ENCODE measurements around the gene PARVA. TPM values are rescaled to one million over a fixed set of nuclear protein-coding genes. Genes with fewer than 3 reads are reported as not detected.

PARVA gene
- polyA plus RNA-seq, 1 experiment, result 142 TPM

DNA sequence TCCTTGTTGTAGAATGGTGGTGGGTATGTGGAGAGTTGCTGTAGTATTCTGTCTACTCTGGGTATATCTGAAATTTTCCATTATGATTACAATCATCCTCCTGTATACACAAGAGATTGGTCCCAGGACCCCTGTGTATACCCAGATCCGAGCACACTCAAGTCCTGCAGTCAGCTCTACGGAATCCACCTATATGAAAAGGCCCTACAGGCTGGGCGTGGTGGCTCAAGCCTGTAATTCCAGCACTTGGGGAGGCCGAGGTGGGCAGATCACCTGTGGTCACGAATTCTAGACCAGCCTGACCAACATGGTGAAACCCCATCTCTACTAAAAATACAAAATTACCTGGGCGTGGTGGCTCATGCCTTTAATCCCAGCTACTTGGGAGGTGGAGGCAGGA lies 17.2 kb downstream of the PARVA start:
- no peak overlapping the region for H3K4me3 ChIP-seq (ENCODE audit: low read depth, low read length)
- H3K27me3 ChIP-seq (ENCODE audit: control insufficient read depth, insufficient read depth, low read length), result no peaks in the 10 kb centered on the region
- CTCF ChIA-PET, result no interaction called here
- POLR2A ChIA-PET, result no interaction called here
- TF ChIP-seq, protein P1, sequence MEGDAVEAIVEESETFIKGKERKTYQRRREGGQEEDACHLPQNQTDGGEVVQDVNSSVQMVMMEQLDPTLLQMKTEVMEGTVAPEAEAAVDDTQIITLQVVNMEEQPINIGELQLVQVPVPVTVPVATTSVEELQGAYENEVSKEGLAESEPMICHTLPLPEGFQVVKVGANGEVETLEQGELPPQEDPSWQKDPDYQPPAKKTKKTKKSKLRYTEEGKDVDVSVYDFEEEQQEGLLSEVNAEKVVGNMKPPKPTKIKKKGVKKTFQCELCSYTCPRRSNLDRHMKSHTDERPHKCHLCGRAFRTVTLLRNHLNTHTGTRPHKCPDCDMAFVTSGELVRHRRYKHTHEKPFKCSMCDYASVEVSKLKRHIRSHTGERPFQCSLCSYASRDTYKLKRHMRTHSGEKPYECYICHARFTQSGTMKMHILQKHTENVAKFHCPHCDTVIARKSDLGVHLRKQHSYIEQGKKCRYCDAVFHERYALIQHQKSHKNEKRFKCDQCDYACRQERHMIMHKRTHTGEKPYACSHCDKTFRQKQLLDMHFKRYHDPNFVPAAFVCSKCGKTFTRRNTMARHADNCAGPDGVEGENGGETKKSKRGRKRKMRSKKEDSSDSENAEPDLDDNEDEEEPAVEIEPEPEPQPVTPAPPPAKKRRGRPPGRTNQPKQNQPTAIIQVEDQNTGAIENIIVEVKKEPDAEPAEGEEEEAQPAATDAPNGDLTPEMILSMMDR (IDR thresholded peaks at IDR 0.05; ENCODE audit: low read depth, low read length), result no peak
- no peak for DNase-seq (ENCODE audit: low read depth, low spot score)
- no peaks in the 10 kb centered on the region; the same call in none of the 2 replicates for H3K9me3 ChIP-seq (ENCODE audit: control insufficient read depth, insufficient read depth, low read length)
- H3K27ac ChIP-seq (ENCODE audit: low read depth, low read length), result no peak overlapping the region

DNA sequence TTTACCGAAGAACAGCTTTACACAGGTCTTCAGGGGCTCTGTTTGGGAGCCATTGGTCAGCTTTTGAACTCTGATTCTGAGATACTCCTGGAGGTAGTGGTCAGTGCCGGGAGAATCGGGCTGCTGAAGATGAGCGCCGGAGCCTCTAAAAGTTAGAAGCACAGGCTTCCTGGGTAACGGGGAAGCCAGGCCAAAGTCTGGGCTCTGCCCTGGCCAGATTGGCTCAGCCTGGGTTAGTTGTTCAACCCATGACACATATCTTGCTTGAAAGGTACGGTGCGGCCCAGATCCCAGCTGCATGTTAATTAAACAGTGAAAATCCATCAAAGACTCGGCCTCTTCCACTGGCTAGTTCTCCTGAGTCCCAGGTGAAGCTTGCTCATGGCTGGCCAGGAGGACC lies 18.0 kb downstream of the PARVA start:
- TF ChIP-seq, protein P1 (IDR thresholded peaks at IDR 0.05; ENCODE audit: low read depth, low read length), result no peak
- H3K27ac ChIP-seq (ENCODE audit: low read depth, low read length), result no peak overlapping the region
- no peaks in the 10 kb centered on the region for H3K27me3 ChIP-seq (ENCODE audit: control insufficient read depth, insufficient read depth, low read length)
- H3K9me3 ChIP-seq (ENCODE audit: control insufficient read depth, insufficient read depth, low read length), result no peaks in the 10 kb centered on the region; the same call in none of the 2 replicates
- CTCF ChIA-PET, result no interaction called here
- DNase-seq (ENCODE audit: low read depth, low spot score), result no peak
- no peak overlapping the region for H3K4me3 ChIP-seq (ENCODE audit: low read depth, low read length)
- POLR2A ChIA-PET, result no interaction called here

DNA sequence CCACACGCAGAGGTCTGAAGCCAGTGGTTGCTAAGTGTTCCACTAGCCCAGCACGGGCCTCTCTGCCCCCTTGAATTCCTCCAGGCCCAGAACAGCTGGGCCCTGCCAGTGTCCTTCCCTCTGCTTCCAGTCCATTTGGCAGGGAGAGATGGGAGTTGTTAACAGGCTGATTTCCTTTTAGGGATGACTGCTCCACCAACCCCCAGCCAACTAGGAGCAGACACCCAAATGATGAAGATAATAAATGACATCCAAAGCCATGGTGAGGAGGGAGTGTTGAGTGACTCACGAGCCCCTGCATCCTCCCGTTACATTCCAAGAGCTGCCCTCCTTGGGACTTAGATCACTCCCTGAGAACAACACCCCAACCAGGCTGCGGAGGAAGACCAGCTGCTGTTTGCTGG lies 20.6 kb downstream of the PARVA start:
- POLR2A ChIA-PET, result interaction anchor here (0.5 to 3.1 kb wide), 10 partner anchors 14 to 421 kb away, joined by 3 to 24 read pairs (median 4); partner anchors contain the start of gene PARVA
- peak overlapping the region; percentile 87 for H3K27ac ChIP-seq (ENCODE audit: low read depth, low read length)
- H3K4me3 ChIP-seq (ENCODE audit: low read depth, low read length), result no peak overlapping the region
- no peaks in the 10 kb centered on the region; the same call in none of the 2 replicates for H3K9me3 ChIP-seq (ENCODE audit: control insufficient read depth, insufficient read depth, low read length)
- H3K27me3 ChIP-seq (ENCODE audit: control insufficient read depth, insufficient read depth, low read length), result no peaks in the 10 kb centered on the region
- DNase-seq (ENCODE audit: low read depth, low spot score), result peak; percentile 98
- TF ChIP-seq, protein P1 (IDR thresholded peaks at IDR 0.05; ENCODE audit: low read depth, low read length), result no peak
- CTCF ChIA-PET, result interaction anchor here (0.7 to 2.0 kb wide), 3 partner anchors 17 to 109 kb away, joined by 4 to 6 read pairs (median 5); no protein-coding TSS in a partner anchor

GRCh38 chr11:12399355-12399754 lies 22.0 kb downstream of the PARVA start:
- no peak for DNase-seq (ENCODE audit: low read depth, low spot score)

DNA sequence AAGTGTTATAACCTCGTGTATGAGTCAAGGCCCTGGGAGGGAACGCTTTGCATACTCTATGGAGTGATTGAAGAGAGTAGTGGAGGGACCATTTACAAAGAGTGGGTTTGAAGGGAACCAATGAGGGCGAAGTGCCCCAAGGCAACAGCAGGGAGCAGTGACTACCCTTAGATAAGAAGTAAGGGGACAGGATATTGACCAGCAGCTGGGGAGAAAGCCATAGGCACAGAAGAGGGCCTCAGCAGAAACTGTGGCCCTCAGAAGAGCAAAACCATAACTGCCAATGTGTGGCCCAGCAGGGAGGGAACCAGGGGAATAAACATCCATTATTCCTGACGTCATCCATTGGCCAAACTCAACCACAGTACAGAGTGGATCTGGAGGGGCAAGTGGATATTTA lies 24.7 kb downstream of the PARVA start:
- no peak overlapping the region for H3K27ac ChIP-seq (ENCODE audit: low read depth, low read length)
- POLR2A ChIA-PET, result no interaction called here
- no peaks in the 10 kb centered on the region for H3K27me3 ChIP-seq (ENCODE audit: control insufficient read depth, insufficient read depth, low read length)
- CTCF ChIA-PET, result interaction anchor here (0.8 to 1.0 kb wide), 3 partner anchors 10 to 71 kb away, joined by 3 to 4 read pairs (median 3); partner anchors contain the start of gene PARVA
- TF ChIP-seq, protein P1 (IDR thresholded peaks at IDR 0.05; ENCODE audit: low read depth, low read length), result no peak
- H3K4me3 ChIP-seq (ENCODE audit: low read depth, low read length), result no peak overlapping the region
- no peaks in the 10 kb centered on the region for H3K9me3 ChIP-seq (ENCODE audit: control insufficient read depth, insufficient read depth, low read length)
- DNase-seq (ENCODE audit: low read depth, low spot score), result no peak

More at GRCh38 chr11:12399355-12399754, 22.0 kb downstream of the PARVA start:
- ChIA-PET CTCF (interaction anchor here (0.6 to 2.0 kb wide), 4 partner anchors 68 to 420 kb away, joined by 3 to 6 read pairs (median 4); no protein-coding TSS in a partner anchor), POLR2A (interaction anchor here (2.2 to 3.1 kb wide), 2 partner anchors 12 to 22 kb away, joined by 6 to 24 read pairs; partner anchors contain the start of gene PARVA)
- Histone ChIP-seq H3K4me3 (ENCODE audit: low read depth, low read length) (no peak overlapping the region), H3K27ac (ENCODE audit: low read depth, low read length) (no peak overlapping the region), H3K27me3 (ENCODE audit: control insufficient read depth, insufficient read depth, low read length) (no peaks in the 10 kb centered on the region), H3K9me3 (ENCODE audit: control insufficient read depth, insufficient read depth, low read length) (no peaks in the 10 kb centered on the region; the same call in 1 of the 2 replicates)
- TF ChIP-seq, protein P1 (IDR thresholded peaks at IDR 0.05; ENCODE audit: low read depth, low read length), result no peak
